GM19043 (cell line): ENCODE measurements around the gene MUSK.
A peak's percentile ranks its signal among the peaks of the same experiment; 100 is the strongest.
"Not testable (repeated sequence)": the region's sequence is repeated elsewhere in the genome, so short reads cannot be mapped to it uniquely, and the experiment has no call there.

ENCODE experiments used
- ATAC-seq: cut with Tn5 transposase; IDR thresholded peaks from one replicate; pipeline ENCODE4 v1.9.1; 2021; ENCODE audit warnings: low read depth; ENCODE audit not compliant: unreplicated experiment

The MUSK gene

DNA sequence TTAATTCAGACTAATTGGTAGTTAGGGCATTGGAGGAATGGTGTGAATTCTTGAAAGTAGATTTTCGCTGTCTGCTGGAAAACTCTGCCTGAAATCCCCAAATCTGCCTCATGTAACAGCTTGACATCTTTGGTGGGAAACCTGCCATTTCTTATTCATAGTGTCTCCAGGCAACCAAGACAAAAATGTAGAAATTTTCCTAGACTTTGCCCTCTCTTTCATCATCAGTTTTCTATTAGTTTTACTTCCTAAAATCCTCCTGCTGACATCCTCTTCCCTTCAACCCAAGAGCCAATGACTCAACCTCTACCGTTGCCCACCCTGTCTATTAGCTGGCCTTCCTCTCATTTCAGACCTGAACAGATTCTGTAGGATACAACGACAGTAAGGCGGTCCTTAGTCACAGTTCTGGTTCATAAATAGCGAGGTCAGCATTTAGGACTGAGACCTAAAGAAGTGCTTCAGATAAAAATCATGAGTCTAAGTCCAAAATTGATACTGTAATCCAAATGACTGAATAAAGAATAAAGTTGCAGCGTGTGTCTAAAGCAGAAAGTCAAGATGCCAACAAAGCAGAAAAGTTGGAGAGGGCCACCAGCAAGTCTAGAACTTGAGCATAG is 133.9 kb downstream of the MUSK start:
- no peak for ATAC-seq

DNA sequence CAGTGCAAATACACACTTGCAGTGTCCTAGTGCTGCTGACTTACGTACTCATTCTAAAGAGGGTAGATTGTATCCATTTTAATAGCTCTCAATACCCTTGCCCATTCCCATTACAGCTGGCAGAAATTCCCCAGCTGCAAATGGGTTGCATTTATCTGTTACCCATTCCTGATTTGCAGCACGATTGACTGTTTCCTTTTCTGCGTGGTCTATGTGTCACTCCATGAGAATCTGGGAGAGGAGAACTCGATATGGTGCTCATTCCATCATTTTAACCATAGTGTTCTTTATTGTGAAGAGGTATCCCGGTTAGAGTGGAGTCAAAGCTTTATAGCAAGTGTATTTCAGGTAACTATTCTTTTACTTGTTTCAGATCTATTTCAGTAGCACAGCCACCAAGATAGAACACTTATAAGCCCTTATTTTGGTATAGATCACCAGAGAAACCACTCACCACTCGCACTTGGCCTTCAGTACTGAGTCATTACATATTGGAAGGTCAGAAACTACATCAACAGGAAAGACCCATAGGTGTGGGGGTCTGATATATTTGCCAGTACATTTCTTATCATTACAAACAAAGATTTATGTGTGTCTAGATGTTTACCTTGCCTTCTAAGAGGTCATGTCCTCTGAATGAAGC is 139.5 kb downstream of the MUSK start:
- peak; percentile 43 for ATAC-seq

DNA sequence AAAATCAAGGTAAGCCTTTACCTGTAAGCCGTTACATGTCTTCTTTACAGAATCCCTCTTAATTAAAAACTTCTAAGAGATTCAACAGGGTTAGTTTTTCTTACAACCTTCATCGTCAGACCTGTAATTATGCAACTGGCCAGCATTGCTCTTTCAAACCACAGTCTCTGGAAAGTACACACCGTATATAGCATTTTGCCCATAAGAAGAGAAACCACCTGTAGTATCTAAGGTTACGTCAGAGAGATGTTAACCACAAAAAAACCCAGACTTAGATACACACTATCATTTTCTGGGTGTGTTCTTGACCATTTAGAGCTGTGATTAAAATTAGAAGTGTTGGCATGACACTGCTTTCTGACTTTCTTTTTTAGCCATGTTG is 140.0 kb downstream of the MUSK start:
- peak; percentile 89 for ATAC-seq

DNA sequence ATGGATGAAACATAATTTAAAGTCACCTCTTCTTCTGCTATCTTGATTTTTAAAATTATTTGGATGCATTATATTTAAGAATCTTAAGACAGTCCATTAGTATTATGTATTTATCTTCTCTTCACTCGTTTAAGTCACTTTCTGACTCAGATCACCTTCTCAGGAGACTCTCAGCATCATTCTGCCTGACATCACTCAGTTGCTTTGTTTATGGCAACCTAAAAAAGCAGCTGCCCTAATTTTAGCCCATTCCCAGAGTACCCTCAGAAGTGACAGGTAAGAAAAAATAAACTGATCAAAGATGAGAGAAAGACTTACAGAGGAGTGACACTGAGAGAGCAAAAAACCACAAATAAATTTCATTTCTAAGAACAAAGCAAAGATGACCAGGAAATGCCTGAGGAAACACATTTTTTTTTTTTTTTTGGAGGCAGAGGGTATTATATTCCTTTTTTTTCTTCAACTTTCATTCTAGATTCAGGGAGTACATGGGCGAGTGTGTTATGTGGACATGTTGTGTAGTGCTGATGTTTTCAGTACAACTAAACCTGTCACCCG is 140.5 kb downstream of the MUSK start:
- peak; percentile 32 for ATAC-seq

DNA sequence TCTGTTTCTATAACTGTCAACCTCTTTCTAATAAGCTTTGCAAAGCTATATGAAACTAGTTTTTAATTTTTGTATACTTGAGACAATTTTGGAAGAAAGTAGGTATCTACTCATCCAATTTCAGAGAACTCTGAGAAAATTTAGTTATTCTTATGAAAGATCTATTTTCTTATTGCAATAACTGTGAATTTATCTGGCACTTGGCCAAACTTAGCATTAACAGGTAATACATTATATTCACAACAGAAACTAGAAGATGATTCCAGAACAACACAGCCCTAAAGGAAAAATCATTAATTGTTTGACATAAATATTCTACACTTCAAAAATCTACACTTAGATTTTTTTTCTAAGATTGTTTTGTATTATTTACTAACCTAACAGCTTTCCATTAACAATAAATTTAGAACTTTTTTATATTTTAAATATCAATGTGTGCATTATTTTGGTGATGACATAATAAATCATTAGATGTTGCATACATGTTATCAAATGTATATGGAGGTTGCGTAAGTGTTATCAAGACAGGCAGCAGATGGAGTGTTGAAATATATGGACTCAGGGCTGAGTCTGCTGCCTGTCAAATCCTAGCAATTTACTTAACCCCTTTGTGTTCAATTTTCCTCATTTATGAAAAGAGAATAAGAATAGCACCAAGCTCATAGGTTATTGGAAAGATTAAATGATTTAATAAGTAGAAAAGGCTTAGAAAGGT is 141.8 kb downstream of the MUSK start:
- no peak for ATAC-seq

DNA sequence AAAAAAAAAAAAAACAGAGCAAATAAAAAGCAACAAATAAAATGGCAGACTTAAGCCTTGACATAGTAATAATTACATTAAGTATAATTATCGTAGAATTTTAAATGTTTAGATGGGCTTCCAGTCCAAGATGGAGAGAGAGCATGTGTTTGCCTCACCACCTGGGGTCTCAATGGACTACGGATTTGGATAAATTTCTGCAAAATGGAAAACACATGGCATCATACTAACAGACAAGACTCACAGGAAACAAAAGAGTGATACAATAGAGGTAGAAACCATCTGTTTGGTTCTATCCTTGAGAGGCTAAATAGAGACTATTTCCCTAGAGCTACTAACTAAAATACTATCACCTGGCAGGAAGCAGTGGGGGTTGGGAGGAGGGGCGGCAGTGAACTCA is 144.3 kb downstream of the MUSK start:
- no peak for ATAC-seq

DNA sequence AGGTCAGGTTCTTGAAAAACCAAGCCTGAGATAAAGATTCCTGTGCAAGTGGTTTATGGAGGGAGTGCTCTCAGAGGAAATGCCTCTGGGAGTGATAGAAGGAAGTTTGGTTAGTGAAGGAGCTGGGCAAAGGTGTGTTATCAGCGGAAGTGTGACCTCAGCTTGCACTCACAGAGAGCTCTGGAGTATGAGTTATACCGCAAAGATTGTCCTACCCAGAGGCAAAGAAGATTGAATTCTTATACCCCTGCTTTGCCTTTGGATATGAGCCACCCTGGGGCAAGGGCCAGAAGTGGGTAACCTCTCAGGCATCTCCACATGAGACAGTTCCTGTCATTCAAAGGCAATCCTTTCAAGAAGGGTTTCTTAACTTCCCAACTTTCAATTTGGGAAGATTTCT is 145.6 kb downstream of the MUSK start:
- ATAC-seq, result no peak

DNA sequence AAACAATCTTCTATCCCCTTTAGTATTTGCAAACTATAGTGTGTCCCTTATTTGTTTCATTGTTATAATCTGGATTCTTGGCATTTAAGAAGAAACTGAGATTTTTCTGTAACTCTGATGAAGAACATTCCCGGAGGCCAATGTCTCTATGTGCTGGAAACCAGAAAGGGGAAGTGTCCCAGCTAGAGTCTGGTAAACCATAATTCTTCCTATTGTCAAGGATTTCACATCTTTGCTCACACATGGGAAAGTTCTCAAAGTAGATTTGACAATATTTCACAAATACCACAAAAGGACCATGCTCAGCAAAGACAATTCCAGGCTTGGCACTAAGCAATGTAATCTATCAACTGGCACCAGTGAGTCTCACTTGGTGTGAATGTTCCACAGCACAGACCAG is 146.8 kb downstream of the MUSK start:
- no peak for ATAC-seq

DNA sequence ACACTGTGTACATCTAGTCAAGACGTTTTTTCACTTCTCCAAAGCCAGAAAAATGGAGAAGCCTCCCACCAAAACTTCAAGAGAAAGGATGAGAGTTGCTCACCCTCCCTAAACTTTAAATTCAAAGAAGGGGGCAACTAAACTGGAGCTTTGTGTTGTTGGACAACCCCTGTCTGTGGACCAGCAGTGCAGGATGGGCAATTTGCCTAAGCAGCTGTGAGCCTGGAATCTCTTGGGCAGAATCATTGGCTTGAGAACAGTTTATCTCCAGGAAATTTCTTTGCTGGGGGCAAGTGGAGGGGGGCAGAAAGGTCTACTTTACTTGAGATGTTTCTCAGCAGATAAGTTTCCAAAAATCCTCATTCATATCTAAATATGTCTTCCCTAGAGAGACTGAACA is 151.8 kb downstream of the MUSK start:
- ATAC-seq, result no peak

DNA sequence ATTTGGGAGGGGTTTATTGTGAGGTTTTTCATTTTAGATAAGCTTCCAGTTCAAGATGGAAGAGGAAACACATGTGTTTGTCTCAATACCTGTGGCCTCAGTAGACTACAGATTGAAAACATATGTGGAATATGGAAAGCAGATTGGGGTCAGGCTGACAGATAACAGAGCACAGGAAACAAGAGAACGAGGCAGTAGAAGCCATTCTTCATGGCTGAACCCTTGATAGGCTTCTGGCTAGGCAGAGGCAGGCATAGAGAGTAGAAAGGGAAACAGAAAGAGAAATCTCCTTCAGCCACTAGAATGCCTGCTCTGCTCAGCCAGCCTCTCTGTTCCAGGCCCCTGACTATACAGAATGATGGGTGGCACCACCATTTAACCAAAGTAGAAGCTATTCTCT is 152.5 kb downstream of the MUSK start:
- ATAC-seq, result peak; percentile 81

DNA sequence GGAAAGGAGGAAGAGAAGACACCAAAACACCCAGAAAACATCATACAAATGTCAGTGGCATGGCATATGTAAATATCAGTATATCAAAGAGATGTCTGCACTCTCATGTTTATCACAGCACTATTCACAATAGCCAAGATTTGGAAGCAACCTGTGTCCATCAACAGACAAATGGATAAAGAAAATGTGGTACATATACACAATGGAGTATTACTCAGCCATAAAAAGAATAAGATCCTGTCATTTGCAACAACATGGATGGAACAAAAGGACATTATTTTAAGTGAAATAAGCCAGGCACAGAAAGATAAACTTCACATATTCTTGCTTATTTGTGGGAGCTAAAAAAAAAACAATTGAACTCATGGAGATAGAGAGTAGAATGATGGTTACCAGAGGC is 156.5 kb downstream of the MUSK start:
- not testable (repeated sequence) for ATAC-seq

DNA sequence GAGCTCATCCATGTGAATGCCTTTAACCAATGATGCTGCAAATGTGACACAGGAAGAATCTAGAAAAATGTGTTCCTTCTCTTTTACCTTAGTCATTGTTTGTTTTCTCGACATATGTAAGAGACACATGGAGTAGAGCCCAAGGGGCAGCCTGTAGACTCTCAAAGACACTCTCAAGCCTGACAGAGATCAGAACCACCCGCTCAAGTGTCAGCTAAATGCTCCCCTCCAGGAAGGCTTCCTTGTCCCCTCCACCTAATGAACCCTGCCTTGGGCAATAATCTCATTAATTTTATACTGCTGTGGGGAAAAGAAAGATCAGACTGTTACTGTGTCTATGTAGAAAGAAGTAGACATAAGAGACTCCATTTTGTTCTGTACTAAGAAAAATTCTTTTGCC is 157.4 kb downstream of the MUSK start:
- no peak for ATAC-seq

DNA sequence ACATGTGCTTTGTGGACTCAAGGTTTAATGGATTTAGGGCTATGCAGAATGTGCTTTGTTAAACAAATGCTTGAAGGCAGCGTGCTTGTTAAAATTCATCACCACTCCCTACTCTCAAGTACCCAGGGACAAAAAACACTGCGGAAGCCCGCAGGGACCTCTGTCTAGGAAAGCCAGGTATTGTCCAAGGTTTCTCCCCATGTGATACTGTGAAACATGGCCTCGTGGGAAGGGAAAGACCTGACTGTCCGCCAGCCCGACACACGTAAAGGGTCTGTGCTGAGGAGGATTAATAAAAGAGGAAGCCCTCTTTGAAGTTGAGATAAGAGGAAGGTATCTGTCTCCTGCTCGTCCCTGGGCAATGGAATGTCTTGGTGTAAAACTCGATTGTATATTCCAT is 157.8 kb downstream of the MUSK start:
- ATAC-seq, result not testable (repeated sequence)

DNA sequence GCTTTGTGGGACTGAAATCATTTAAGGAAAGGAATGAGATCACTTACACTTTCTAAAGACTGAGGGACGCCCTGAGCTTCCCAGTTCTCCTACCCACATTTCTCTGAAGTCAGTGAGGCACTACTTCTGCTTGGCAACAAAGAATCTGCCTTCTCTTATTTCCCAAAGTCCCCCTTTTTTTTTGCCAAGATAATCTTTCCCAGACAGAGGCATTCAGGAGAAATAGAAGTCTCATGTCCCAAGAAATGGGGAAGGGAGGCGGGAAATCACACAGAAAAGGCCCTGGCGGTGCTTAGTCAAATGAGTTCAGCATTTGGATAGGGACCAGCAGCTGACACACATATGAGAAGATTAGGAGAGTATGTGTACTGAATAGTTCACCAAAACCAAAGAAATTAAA is 159.7 kb downstream of the MUSK start:
- ATAC-seq, result no peak

DNA sequence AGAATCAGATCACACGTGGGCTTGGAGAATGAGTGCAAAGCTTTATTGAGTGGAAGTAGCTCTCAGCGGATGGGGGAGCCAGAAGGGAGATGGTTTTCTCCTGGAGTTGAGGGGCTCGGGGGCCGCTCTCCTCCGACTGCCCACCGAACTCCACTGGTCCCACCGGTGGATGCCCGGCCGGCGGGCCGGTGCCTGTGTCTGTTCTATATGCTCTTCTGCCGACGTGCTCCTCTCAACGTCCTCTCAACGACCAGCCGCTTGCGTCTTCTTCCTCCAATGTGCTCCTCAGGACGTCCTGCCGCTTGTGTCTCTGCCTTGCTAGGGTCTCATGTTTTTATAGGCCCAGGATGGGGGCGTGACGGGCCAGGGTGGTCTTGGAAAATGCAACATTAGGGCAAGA is 161.9 kb downstream of the MUSK start:
- no peak for ATAC-seq

DNA sequence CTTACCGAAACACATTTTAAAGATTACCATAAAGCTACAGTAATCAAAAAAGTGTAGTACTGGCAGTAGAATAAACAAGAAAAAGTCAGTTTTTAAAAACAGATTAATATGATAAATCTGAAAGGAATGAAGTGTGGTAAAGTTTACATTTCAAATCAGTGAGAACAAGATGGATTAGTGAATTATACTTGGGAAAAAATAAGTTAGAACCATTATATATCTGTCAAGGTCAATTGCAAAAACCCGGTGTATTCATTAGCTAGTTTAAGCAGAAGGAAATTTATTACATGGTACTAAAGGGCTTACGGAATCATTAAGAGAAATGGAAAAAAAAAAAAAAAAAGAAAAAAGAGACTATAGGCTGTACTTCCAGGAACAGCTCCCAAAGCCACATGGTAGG is 164.3 kb downstream of the MUSK start:
- no peak for ATAC-seq

DNA sequence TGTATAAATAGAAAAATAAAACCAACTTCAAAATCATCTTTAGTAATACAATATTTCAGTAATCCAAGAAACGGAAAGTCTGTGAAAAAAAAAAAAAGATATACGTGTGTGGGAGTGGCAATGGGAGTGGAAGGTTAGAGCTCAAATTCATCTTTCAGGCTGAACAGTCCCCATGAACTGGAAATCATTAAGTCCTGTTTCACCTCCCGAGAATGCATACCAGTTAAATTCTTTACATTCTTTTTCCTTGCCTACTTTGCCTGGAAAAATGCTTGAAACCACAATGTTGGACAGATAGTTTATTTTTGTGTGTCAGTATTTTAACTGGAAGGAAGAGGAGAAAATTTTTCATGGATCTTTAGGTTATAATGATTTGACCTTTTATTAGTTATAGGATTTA is 166.8 kb downstream of the MUSK start:
- ATAC-seq, result no peak

DNA sequence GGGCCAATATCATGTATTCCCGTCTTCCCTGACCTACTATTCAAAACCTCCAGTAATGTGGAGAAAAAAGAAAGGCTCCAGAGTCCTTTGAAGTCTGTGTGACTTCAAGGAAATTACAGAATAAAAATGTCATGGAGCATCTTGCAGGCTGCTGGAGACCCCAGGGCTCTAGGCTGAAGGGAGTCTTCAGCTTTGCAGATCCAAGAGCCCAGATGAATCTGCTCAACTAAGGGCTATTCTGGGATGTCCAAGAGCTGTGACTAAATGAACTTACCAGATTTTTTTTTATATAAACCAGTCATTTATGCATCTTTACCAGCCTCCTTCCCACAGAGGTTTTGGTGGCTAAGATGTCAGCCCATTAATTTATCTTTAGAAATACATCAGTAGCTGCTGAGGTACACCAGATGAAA is 167.3 kb downstream of the MUSK start:
- no peak for ATAC-seq

DNA sequence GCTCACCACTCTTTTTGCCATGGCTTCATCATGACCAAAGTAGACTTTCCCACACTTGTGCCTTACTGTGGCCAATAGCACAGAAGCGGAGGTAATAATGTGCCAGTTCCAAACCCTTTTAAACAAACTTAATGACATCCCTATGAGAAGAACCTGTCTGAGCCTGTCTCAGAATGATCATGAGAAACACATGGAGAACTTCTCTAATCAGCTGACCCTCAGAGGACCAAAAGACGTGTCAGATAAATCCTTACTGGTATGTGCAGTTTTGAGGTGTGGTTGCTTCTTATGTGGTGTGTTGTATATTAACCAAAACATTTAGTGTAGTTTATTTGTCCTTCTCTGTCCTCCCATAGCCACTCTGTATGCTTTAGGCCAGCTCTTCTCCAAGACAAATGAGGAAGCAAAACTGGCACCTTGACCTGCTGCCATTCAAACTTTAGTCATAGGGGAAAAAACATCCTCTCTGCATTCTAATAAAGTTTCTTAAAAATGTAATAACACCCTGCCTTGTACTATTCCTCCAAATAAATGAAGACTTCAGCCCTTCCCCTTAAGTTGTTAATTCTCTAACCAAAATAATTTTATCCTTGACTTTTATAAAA is 168.9 kb downstream of the MUSK start:
- peak; percentile 62 for ATAC-seq

DNA sequence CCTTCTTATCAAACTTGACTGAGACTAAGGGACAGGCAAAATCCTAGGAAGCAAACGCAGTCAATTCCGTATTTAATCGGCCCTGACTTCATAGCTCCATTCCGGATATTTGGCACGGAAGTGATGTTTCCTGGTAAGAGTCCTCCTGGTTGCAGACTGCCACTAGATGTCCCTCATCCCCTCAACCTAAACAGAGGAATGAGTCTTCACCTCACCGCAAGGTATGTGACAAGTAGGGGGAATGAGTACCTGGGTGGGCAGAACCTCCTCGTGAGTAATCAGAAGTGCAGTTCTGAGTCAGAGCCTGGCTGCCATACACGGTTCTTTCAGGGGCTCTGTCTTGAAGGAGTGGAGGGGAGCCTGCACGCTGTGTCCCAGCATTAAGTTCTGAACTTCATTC is 173.6 kb downstream of the MUSK start:
- no peak for ATAC-seq

DNA sequence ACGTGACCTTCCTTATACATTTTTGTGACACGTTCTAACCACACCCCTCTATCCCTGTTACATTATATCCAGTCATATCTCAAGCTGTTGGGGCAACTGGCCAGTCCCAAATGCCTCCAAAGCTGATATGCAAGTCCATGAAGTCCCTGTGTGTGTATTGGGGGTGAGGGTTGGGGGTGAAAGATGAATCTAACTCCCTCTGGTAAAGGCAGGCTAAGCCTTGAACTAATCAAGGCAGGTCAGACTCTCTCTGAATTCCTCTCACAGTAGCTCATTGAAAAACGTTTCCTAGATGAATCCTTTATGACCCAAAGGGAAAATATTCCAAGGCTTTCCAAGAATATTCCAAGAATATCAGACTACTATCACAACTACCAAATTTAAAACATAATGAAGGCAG is 174.4 kb downstream of the MUSK start:
- no peak for ATAC-seq
